Activated CD4-positive, CD25-positive, alpha-beta regulatory T cell treated with anti-CD3 and anti-CD28 coated beads, Interleukin-2, amount 50 U/mL, for 72 hours (primary cell): ENCODE data around the gene SCEL.

Experiments
- DNase-seq: peaks from one replicate; pipeline ENCODE4 v3.0.0; 2021

The SCEL gene

DNA sequence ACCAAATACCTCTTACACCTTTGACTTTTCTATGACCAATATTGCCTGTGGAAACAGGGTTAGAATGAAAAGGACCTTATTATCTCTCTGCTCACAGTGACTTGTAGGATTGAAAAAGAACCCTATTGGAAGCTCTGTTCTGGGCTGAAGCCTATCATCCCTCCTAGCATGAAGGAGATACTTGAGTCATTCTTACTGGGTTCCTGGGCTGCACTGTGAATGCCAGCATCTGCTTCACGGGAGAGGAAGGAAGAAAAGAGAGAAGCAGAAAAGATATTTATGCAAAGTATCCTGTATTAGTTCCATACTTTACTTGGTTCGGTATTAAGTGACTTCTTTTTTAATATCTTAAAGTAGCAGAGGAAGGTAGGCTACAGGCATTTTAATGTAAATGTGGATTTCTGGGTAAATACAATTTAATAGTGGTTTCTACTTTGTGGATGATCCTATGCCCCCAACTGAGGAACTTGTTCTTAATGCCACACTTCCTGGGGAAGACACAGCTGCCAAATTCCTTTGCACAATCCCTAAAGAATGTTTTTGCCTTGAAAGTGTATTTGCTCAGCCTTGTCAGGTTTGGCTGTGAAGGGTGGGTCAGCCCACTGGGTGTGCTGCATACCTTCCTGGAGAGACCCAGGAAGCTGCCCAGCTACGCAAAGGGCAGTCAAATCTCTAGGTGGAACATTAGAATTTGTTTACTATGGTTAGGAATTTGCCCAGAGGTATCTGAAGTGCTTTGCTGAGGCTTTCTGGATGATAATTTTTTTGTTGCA lies 13.7 kb upstream of the SCEL start:
- DNase-seq: no peak

DNA sequence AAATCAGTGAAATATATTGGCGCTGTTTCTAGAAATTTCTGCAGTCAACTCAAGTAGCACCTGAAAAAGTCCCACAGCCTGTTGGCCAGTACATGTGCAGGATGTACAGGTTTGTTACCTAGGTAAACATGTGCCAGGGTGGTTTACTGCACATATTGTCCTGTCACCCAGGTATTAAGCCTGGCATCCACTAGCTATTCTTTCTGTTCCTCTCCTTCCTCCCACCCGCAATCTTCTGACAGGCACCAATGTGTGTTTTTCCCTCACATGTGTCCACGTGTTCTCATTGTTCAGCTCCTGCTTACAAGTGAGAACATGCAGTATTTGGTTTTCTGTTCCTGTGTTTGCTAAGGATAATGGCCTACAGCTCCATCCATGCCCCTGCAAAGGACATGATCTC lies 13.1 kb upstream of the SCEL start:
- no peak for DNase-seq

DNA sequence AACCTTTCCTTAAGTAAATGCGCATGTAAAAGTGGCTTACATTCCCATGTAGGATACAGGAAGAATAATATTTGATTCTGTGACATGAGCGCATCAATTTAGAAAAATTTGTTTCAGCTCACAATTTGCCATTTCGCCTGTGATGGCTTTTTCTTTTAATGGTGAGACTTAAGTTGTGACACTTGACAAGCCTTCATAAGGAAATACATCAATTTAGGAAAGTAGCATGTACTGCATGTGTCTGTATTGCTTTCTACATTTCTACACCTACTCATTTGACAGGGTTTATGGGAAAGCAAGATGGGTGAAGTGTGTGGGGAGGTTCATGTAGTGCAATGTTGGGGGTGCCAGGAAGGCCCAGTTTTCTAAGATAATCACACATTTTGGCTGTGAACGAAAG lies 12.1 kb upstream of the SCEL start:
- no peak for DNase-seq

DNA sequence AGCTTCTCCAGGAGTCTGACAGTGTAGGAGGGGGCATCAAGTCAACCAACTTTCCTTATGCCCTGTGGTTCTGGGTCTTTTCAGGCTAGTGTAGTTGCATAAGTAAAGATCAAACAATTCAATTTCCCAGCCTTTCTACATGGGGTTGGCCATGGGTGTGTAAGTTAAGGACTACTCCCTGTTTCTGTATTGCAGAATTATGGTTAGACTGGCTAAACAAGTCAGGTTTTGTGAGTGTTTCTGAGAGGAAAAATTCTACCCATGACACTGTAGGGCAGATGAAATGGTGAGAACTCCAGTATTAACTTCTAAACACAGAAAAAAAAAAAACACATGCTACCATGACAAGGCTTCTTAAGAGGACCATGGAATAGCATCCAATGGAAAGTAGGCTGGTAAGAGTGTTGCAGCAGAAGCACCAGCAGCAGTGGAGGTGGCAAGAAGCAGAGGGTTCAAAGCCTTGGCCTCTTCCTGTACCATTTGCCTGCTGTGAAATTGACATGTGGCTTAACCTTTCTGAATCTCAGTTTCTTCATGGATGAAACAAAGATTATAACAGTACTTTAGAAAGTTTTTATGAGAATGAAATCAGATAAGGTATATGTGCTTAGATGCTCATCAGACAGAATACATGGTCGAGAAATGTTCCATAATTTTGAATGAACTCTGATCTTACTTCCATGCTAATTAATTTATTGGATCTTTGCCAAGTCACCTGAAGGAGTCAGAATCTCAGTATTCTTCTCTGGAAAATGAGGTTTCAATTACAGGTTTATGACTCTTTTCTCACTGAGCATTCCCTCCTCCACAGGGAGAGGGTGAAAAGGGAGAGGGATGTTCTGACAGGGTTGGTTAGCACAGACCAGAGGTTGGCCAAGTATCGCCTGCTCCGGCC lies 11.4 kb upstream of the SCEL start:
- DNase-seq: no peak

DNA sequence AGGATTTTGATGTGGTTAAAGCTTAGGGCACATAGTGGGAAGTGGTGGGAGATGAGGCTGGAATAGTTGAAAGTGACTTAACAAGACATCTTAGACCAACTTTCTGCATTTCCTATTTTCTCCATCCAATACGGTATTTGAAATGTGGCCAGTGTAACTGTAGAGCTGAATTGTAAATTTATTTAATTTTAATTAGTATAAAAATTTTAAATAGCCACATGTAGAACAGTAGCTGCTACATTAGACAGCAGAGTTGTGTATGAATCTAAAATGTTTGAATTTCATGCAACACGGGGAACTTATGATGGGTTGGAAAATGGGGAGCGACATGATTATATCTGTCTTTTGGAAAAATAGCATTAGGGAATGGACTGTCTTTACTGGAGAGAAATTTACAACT lies 7.1 kb upstream of the SCEL start:
- no peak for DNase-seq

DNA sequence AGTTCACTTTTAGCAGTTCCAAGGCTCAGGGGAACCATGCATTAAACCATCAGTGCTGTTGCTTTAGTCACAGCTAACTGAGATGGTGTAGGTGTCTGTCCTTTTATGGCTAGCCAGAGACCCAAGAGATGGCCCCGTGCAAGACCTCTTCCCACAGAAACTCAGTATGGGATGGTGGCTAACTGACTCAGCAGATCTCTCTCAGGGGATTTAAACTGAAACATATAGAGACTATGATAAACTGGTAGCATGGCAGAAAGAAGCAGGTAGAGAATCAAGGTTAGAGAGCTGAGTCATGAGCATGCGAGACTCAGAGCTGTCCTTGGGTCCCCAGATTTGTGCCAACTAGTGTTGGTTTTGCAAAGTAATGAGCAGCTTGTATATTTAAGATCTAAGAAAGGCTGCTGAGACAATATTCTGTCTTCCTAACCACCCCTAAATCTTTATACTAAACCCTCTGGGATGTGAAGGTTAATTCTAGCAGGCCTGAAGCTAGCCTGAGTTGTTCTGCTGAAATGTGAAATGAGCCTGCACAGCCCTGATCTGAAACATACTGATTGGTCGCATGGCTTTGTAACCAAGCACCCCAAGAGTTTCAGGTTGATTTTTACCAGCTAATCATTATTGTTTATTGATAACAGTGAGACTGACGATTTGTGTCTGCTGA lies 6.5 kb upstream of the SCEL start:
- DNase-seq: no peak

DNA sequence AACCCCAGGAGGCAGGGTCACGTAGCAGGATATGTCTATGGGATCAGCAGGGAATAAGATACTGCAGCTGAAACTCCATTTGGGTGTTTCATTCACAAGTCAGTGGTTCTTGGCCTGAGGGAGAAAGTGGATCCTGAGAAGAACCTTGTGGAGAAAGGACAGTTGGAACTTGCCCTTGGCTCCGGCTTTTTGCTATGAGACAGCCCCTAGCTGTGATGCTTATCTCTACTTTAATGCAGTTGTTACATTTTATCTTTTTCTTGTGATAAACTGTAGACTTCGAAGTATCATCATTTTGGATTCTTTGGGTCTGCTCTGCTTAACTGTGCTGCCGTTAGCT lies 6.0 kb upstream of the SCEL start:
- no peak for DNase-seq

DNA sequence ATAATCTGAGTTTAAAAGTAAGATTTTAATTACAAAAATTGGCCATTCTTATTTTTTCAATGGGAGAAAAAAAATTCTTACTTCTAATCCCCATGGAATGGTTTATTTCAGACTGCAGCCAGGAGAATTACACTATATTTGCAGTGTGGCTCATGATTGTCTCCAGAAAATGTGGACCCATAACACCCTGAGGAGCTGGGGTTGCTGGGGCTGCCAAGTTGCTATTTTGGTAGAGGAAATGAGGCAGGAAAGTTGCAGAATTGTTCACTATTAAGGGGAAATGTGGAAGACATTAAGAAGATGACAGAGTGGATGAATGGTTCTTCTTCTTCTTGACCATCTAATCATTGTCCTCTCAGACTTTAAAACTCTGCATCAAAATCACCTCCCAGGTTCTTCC lies 4.6 kb upstream of the SCEL start:
- no peak for DNase-seq

DNA sequence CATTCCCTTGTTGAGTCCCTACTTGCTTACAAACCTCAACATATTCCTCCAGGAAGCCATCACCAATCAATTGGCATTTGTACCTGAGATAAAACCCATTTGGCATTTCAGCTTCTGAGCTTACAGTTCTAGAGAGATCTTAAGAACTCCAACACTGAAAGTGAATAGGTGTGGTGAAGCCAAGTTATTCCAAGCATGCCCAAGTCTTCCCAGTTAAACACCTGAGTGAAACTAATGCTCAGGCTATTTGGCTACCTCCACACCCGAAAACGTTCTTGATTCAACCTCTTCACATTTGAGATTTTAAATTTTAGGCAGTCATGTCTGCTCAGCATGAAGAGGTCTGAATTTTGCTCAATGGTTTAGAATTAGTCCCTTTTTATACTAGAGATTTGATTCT lies 2.5 kb upstream of the SCEL start:
- no peak for DNase-seq

DNA sequence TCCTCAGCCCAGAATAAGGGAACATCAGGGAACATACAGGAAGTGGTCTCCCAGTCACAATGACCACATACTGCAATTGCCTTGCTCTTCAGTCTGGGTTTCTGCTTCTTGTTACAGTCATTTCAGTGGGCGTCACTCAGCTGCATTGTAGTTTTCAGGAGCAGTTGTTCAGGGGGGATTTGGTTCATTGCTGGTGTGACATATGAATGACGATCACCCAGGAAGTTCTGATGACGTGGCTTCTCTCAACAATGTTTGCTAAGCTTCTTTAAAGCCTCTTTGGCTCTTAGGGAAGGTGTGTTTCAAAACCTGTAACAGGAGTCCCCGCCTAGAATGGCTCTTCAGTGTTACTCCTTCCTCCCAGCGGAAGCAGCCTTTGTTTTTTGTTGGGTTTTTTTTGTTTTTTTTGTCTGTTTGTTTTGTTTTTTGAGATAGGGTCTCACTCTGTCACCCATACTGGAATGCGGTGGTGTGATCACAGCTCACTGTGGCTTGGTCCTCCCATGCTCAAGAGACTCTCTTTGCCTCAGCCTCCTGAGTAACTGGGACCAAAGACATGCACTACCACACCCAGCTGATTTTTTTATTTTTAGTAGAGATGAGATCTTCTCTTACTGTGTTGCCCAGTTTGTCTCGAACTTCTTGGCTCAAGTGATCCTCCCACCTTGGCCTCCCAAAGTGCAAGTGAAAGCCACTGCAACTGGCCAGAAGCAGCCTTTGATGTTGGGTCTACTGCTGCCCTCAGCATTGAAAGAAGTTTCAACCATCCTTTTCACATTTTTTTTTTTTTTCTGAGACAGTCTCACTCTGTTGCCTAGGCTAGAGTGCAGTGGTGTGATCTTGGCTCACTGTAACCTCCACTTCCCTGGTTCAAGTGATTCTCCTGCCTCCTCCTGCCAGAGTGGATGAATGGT lies 1.4 kb upstream of the SCEL start:
- DNase-seq: no peak

DNA sequence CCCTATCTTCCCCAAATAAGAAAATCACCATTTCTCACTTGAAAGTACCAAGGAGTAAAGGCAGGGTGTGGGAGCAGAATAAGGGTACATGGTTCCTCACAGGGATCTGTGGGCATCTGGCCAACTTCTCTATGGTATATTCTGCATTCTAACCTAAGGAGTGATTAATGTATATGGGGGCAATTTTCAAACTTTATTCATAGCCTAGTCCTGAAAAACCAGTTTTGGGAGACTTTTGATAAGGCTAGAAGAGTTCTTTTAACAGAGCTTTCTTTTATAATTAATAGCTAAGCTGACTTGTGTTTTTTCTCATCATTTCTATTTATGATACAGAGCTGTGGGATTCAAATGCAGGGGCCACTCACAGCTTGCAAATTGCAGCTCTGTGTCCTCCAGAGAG lies 852 bp downstream of the SCEL start:
- DNase-seq: no peak

DNA sequence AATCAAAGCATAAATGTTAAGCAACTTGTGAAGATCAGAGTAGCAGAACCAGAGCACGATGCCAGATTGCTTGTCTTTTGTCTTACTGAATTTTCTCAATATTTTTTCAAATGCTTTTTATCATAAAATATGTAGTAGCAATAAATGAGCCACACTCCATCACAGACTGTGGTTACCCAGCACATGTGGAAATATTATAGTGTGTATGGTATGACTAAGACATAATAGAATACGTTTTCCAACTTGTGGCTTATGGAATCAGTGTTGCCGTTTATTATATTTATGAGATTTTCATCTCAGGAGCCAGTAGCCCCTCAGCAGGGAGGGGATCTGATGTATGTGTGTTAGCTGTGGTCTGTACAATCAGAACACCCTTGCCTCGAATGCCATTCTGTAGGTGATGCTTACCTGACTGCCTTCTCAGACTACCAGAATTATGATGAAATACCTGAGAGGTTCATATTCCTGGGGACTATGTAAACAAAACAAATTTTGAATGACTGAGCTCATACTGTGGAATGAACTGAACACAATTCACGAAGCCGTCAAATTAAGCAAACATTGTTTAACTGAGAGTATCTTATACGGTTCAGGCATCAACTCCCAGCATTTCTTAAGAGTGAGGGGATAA lies 1.9 kb downstream of the SCEL start:
- no peak for DNase-seq

DNA sequence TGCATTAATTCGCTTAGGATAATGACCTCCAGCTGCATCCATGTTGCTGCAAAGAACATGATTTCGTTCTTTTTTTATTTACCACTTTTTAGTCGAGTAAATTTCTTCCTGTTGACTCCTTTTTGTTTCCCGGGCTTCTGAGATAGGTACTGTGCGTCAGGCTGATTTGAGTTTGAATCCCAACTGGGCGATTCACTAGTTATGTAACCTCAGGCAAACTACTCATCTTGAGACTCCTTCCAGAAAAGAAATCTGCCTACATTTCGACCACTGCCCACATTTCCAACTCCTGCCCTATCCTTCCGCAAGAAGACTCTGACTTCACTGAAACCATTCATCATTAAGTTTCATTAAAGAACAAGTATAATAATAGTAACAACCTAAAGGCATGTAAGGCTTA lies 8.2 kb downstream of the SCEL start:
- no peak for DNase-seq

DNA sequence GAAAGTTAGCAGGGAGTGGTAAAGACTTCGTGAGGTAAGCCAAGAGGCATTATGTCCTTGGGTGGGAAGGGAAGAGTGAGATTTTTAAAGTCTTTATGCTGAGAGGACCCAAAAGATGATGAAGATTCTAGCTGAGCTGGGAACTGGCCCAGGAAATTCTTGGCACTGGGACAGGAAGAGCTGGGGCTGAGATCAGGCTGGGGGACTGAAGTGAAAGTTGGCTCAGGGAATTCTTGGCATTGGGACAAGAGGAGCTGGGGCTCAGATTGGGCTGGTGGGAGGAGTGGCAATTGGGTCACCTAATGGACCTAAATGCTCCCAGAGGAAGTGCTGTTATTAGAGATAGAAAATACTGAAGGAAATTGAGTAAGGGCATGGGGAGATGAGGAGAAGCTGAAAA lies 8.8 kb downstream of the SCEL start:
- no peak for DNase-seq

DNA sequence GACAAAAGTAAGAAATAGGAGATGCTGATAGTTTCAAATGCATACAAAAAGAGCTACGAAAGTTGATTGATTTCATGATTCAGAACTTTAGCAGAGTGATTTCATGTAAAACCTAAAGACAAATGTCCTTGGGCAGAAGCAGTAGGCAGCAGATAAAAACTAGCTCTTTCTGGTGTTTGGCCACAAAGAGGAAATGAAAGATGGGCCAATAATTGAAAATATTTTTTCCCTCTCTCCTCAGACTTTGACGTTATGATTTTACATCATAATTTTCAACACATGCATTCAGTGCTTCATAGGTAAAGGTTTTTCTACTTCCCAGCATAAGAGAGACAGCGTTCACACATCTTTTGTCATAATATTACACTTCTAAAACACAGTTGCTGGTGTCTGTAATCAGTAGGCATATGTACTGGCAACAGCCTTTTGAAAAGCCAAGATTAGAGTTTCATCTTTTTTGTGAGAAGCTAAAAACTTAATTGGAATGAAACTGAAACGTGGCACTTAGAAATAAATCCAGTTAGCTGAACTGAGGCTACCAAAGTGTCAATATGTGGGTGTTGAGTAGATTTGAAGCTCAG lies 9.3 kb downstream of the SCEL start:
- no peak for DNase-seq

DNA sequence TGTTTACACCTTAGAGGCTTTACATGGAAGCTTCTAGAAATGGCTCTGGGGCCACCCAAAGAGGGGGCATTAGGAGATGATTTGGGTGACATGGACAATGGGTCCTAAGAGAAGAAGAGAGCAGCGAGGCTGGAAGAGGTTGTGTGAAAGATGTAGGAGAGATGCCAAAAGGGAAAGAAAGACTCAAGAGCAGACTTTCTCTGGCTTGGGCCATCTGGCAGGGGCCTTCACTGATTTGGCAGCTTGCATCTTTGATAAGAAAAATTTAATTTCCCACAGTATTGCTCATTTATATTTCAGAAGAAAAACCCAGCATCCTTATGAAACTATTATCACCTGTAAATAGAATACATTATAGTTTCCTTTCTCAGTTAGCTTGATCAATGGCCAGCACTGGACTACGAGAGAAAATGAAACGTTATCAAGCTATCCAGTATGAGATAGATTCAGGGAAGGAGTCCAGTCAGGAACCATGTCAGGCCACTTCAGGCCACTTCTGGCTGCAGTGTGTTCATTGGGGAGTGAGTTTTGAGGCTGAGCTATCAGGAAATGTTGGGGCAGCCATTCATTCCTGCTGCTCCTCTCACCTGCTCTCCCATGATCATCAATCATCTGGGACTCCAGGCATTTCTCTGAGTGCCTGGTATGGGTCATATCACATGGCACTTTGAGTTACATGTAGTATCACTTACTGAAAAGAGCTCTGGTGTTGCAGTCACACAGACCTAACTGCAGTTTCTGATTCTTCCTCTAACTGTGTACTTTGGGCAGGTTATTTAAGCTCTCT lies 10.3 kb downstream of the SCEL start:
- no peak for DNase-seq

DNA sequence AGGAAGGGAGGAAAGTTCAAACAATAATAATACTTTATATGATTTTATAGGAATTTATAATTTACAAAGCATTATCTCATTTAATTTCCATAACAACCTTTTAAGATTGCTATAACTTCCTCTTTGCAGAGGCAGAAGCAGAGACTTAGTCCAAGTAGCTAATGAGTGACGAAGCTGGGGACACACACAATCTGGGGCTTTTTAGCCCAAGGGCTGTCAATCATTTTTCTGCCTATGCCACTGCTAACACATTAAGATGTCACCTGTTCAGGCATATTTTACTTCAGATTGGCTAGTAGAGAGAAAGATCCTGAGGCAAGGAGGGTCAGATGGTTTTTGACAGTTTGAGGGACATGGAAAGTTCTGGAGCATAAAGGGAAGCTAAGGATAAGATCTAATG lies 12.6 kb downstream of the SCEL start:
- no peak for DNase-seq

DNA sequence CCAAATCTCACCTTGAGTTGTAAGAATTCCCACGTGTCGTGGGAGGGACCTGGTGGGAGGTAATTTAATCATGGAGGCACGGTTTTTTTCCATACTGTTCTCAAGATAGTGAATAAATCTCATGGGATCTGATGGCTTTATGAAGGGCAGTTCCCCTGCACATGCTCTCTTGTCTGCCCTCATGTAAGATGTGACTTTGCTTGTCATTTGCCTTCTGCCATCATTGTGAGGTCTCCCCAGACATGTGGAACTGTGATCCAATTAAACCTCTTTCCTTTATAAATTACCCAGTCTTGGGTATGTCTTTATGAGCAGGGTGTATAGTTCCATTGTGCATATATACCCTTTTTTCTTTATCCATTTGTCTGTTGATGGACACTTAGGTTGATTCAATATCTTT lies 13.1 kb downstream of the SCEL start:
- no peak for DNase-seq

DNA sequence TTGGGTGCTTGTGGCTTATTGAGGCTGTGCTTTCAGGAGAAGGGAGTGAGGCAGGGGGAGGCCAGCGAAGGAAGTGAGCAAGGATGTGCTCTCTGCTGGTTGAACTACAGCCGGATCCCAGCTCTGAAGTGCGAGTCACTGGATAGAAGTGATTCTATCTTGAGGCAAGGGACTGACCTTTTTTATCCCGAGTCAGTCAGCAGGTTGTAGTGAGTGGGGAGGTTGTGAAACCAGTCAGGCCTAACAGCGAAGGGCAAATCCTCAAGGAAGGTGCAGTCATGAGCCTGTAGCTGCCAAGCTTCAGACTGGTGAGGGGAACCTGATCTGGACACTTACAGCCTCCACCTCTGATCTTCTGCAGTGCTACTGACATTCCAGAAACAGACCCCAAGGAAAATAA lies 18.6 kb downstream of the SCEL start:
- DNase-seq: no peak

DNA sequence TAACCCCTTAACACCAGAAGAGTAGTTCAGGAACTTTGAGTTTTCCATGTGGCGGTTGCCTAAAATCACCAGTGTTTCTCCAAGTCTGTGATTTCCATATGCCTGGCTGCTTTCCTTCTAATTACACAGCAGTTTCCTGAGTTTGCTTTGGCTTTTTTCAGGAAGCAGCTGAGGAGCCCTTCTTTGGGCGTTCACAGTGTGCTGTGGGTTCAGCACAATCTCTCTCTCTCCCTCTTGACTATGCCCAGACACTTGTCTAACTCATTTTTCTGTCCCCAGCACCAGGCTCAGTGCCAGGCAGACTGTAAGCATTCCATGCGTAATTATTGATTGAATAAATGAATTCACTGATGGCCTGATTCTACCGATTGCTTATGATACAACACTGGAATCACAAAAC lies 19.7 kb downstream of the SCEL start:
- DNase-seq: no peak

DNA sequence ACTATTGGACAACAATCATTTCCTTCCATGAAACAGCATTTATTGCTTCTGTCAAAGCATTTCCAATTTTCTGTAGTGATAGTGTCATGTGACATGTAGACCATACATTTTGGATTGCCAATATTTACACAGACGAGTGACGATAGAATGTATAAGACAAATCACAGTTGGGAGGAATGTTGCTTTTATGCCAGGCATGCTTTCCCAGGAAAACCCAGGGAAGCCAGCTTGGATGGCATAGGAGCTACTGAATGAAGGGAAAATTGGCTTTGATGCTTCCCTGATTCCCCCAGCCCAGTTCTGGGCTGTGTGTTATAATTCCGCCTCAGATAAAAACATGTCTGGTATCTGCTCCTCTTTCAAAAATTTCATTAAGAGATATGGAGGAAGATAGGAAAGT lies 22.5 kb downstream of the SCEL start:
- no peak for DNase-seq
